Myocyte (in vitro differentiated cells): ENCODE data around the gene RIPOR2. TPM values are rescaled to one million over a fixed set of nuclear protein-coding genes. Genes with fewer than 3 reads are reported as not detected.
"Not testable (repeated sequence)": the region's sequence is repeated elsewhere in the genome, so short reads cannot be mapped to it uniquely, and the experiment has no call there.

ENCODE experiments used
- DNase-seq: peaks from one replicate; pipeline ENCODE4 v3.0.0-alpha.2; 2012; ENCODE audit warnings: low read depth
- total RNA-seq: library from RNA; depleted of rRNA; stranded (reverse); fragments of >200 nt; gene quantifications from 2 replicates; pipeline ENCODE4 v1.2.3, GENCODE V29; 2014

RIPOR2 gene
- total RNA-seq, 1 donor from 2014 or later = 28.6 TPM

GRCh38 chr6:24951811-24952299 is 16.1 kb upstream of the RIPOR2 start:
- DNase-seq = no peak

- DNase-seq = no peak
Observed at GRCh38 chr6:24950218-24950941, 14.6 kb upstream of the RIPOR2 start.

- no peak for DNase-seq
Observed at GRCh38 chr6:24949020-24949569, 13.3 kb upstream of the RIPOR2 start.

- DNase-seq = not testable (repeated sequence)
Observed at GRCh38 chr6:24948261-24948660, 12.5 kb upstream of the RIPOR2 start.

GRCh38 chr6:24947636-24948035 is 11.9 kb upstream of the RIPOR2 start:
- DNase-seq = no peak

- DNase-seq = no peak
Observed at GRCh38 chr6:24945054-24945453, 9.3 kb upstream of the RIPOR2 start.

- no peak for DNase-seq
Observed at GRCh38 chr6:24943774-24944173, 8.0 kb upstream of the RIPOR2 start.

- no peak for DNase-seq
Observed at GRCh38 chr6:24940311-24940917, 4.7 kb upstream of the RIPOR2 start.

GRCh38 chr6:24936641-24937317 is 1.0 kb upstream of the RIPOR2 start:
- no peak for DNase-seq

- DNase-seq = no peak
Observed at GRCh38 chr6:24933868-24934401, 1.8 kb downstream of the RIPOR2 start.

GRCh38 chr6:24933266-24933665 is 2.5 kb downstream of the RIPOR2 start:
- DNase-seq = no peak

GRCh38 chr6:24932832-24933231 is 2.9 kb downstream of the RIPOR2 start:
- DNase-seq = no peak

GRCh38 chr6:24931718-24932691 is 3.8 kb downstream of the RIPOR2 start:
- no peak for DNase-seq

GRCh38 chr6:24931296-24931695 is 4.5 kb downstream of the RIPOR2 start:
- peak; percentile 66 for DNase-seq

GRCh38 chr6:24930431-24930871 is 5.3 kb downstream of the RIPOR2 start:
- peak; percentile 82 for DNase-seq

GRCh38 chr6:24929242-24929641 is 6.5 kb downstream of the RIPOR2 start:
- DNase-seq = no peak

- DNase-seq = no peak
Observed at GRCh38 chr6:24927985-24928745, 7.6 kb downstream of the RIPOR2 start.

GRCh38 chr6:24927277-24927955 is 8.3 kb downstream of the RIPOR2 start:
- no peak for DNase-seq

GRCh38 chr6:24926647-24927046 is 9.1 kb downstream of the RIPOR2 start:
- not testable (repeated sequence) for DNase-seq
